Right forelimb (tissue), 1 donor: Measurements from ENCODE around the gene TMEM175.

Experiments used
- DNase-seq: peaks from one replicate; pipeline ENCODE4 v3.0.0-alpha.2; 2018

TMEM175 gene

GRCh38 chr4:948101-948935 lies 16.1 kb downstream of the TMEM175 start:
- peak; percentile 32 for DNase-seq

DNA sequence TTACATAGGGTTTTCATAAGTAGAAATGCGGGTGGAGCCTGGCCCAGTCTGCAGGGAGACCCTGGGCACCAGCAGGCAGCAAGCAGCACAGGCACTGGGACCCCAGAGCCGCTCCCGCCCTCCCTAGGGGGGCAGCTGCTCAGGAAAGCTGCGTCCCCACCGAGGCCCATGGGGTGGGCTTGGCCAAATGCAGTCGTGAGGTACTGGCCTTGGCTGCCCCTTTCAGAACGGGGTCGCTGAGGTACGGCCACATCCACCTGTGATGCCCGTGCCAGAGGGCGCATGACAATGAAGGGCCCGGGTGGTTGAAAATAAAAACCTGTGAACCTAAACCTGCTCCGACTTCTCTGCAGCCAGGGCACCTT lies 16.7 kb downstream of the TMEM175 start:
- DNase-seq, result peak; percentile 27

DNA sequence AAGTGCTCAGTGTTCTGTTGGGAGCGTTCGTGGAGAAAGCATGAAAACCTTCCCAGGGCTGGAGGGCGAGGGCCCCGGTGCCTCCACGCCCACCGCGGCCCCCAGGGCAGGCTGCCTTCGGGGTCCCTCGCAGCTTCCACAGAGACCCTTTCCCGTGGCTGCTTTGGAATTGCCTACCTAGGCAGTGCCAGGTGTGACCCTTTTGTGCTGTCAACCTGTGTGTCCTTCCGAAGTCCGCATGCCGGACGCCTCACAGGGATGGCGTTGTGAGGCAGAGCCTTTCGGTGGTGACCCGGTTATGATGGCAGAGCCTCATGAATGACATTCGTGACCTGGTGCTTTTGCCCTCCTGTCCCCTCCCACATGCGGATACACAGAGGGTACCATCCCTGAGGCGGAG lies 17.4 kb downstream of the TMEM175 start:
- peak; percentile 33 for DNase-seq

DNA sequence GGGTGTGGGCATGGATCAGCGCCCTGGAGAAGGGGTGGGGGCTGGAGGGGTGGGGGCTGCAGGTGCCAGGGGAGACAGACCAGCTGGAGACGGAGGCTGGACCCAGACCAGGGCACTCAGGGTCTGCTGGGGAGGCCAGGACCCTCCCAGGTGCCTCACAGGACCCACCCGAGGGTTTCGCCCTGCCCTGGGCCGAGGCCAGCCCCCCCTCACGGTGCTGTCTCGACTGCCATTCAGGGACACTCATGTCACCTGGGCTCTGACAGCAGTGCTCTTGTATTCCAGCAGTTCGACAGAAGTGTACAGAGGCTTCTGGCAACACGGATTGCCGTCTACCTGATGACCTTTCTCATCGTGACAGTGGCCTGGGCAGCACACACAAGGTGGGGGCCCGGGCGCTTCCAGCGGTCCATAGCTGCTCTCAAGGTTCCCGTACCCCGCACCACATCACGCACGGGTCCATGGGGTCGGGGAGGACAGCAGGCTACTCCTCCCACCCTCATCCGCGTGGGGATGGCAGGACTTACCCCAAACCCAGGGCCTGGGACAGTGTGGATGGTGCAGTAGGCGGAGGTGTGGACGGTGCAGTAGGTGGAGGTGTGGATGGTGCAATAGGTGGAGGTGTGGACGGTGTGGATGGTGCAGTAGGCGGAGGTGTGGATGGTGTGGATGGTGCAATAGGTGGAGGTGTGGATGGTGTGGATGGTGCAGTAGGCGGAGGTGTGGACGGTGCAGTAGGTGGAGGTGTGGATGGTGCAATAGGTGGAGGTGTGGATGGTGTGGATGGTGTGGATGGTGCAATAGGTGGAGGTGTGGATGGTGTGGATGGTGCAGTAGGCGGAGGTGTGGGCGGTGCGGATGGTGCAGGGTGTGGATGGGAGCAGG lies 18.1 kb downstream of the TMEM175 start:
- peak; percentile 35 for DNase-seq

DNA sequence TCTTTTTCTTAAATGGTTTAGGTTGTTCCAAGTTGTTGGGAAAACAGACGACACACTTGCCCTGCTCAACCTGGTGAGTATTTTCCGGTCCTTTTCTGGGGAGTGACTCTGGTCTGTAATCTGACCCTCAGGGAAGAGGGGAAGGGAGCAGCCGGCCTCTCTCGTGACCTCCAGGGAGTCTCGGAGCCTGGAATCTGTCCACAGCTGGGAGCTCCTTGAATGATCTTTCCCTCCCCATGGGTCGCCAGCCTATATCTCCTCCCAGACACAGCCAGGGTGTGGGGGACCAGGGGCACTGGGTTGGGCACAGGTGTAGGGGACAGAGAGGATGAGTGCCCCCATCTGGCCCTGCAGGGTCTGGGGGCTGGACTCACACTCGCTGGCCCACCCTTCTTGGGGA lies 18.9 kb downstream of the TMEM175 start:
- DNase-seq, result peak; percentile 17

- peak; percentile 41 for DNase-seq
Observed at GRCh38 chr4:951594-952468, 19.6 kb downstream of the TMEM175 start.

DNA sequence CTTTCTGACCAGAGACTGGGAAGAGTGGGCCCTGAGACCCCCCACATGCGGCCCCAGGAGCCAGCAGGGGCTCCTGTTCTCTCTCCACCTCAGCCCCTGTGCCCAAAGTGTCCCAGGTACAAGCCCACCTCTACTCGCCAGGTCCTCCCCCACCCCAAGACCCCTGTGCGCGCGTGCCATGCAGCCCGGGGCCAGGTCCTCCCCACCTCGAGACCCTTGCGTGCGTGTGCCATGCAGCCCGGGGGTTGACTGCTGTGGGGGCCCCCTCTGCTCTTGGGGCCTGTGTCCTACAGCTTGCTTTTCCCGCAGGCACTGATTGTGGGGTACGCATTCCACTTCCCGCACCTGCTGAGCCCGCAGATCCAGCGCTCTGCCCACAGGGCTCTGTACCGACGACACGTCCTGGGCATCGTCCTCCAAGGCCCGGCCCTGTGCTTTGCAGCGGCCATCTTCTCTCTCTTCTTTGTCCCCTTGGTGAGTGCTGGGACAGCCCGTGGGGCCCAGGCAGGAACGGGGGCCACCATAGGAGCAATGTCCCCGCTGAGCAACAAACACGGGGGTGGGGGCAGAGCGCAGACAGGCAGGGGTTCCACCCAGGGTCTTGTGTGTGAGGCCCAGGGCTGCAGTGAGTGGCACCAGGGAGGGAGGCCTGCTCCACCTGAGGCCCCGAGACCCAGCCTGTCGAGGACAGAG lies 20.8 kb downstream of the TMEM175 start:
- peak; percentile 20 for DNase-seq

DNA sequence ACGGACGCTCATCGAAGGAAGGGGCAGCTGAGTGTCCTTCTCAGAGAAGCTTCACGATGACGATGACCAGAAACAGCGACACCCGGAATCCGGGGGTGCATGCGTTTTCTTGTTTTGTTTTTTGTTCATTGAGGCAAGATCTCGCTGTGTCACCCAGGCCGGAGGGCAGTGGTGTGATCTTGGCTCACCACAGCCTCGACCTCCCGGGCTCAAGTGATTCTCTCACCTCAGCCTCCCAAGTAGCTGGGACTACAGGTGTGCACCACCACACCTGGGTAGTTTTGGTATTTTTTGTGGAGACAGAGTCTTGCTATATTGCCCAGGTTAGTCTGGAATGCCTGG lies 21.3 kb downstream of the TMEM175 start:
- DNase-seq, result no peak

DNA sequence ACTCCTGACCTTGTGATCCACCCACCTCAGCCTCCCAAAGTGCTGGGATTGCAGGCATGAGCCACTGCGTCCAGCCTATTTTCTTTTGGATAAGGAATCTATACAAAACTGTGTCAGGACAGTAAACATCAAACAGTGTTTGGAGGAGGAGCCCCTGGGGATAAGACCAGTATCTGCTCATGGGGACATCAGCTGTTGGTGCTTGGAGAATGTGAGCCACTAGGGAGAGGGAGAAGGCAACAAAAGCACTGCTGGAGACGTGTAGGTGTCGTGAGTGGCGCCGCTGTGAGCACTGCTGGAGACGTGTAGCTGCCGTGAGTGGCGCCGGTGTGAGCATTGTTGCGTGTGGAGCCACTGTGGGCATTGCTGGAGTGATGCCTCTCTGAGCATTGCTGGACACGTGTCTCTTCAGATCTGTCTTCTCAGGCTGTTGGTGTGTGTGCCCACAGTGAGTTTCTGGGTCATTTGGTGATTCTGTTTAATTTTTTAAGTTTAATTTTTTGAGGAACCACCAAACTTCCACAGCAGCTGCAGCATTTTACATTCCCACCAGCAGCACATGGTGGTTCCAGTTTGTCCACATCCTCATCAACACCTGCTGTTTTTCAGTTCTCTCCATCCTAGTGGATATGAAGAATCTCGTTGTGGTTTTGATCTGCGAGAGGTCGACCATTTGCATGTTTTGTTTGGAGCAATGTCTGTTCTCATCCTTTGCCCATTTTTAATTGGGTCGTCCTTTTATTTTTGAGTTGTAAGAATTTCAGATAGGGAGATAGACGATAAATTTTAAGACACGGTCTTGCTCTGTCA lies 22.2 kb downstream of the TMEM175 start:
- peak; percentile 37 for DNase-seq

GRCh38 chr4:955161-955921 lies 23.1 kb downstream of the TMEM175 start:
- DNase-seq, result peak; percentile 37

GRCh38 chr4:955931-956381 lies 23.7 kb downstream of the TMEM175 start:
- peak; percentile 21 for DNase-seq

DNA sequence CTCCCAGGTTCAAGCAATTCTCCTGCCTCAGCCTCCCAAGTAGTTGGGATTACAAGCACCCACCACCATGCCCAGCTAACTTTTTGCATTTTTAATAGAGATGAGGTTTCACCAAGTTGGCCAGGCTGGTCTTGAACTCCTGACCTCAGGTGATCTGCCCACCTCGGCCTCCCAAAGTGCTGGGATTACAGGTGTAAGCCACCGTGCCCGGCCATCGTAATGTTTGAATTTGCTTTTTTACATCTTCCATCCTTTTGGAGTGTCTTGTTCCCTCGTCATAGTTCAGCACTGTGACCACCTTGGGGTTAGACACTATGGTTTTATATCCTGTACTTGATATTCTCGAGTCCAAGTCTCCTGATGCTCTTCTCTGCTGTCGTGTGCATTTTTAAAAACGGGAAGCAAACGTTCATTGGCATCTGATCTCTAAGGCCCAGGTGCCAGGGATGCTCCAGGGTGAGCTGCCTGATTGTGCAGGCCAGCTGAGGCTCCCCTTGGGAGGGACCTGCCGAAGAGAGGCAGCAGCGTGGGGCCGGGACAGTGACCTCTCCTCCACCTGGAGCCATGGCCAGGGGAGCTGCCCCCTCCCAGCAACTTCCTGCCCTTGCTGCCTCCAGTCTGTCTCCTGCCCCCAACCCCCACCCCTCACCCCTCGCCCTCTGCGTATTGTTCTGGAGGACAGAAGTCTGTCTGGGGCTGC lies 24.4 kb downstream of the TMEM175 start:
- DNase-seq, result no peak

- DNase-seq, result peak; percentile 23
Observed at GRCh38 chr4:957231-957580, 24.9 kb downstream of the TMEM175 start.

GRCh38 chr4:957581-958313 lies 25.5 kb downstream of the TMEM175 start:
- peak; percentile 32 for DNase-seq

DNA sequence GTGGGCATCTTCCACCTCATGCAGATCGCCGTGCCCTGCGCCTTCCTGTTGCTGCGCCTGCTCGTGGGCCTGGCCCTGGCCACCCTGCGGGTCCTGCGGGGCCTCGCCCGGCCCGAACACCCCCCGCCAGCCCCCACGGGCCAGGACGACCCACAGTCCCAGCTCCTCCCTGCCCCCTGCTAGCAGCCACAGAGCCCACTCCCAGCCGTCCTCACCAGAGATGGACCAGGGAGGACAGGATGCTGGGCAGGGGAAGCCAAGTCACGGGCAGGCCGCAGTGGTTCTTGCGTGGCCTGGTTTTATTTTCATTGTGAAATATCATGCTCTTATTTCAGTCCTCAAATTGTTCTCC lies 26.0 kb downstream of the TMEM175 start:
- peak; percentile 39 for DNase-seq

DNA sequence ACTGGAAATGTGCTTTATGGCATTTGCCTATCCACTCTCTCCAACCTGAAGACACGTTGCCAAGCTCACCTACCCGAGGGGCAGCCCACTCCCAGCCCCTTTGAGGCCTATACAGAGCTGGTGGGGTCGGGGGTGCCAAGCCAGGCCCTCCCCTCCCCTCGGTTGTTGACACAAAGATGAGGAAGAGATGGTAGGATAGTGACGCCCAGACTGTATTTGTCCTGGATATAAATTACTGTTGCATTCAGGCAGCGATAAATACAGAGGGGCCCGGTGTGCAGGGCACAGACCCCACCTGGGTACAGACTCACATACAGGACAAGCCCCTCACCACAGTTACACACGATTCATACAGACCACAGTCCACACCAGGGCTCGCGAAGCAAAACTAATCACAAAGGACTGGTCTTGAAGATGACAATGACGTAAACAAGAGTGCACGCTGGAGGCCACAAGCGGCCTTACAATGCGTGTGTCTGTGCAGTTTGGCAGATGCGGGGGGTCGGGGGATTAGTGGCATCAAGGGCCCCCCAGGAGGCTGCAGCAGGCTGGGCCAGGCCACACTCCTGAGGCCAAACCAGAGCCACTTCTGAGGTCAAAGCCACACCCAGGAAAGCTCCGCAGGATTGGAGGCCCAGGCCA lies 26.6 kb downstream of the TMEM175 start:
- DNase-seq, result no peak

DNA sequence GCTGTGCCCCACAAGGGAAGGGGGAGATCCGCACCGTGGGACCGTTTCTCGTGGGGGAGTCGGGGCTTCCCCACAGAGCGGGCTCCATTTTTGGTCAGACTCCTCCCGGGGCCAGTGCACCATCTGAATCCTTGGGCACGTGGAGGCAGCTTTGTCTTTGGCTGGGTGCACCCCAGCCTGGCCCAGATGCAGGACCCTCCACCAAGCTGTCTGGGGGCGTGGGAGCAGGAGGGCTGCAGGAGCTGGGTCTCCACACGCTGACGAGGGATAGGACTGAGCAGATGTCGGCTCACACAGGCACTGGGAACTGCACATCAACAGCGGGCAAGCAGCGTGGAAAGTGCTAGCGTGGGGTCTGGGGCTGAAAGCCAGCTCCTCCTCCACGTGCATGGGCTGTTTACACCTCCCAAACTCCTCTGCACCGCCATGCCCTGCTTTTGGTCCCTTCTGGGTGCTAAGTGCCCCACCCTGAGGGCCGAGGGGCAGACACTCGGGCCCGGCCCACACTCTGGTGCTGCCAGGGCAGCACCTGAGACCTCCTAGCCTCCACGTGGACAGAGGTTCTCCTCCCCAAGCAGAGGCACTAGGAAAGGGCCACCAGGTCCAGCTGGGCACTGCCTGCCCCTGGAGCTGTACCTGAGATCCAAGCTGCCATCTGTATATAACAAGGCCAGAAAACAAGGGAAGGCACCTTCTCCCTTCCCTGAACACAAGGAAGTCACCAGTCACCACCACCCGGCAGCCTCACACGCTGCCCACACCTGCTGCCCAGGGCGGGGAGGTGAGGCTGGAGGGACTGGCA lies 27.3 kb downstream of the TMEM175 start:
- peak; percentile 22 for DNase-seq

DNA sequence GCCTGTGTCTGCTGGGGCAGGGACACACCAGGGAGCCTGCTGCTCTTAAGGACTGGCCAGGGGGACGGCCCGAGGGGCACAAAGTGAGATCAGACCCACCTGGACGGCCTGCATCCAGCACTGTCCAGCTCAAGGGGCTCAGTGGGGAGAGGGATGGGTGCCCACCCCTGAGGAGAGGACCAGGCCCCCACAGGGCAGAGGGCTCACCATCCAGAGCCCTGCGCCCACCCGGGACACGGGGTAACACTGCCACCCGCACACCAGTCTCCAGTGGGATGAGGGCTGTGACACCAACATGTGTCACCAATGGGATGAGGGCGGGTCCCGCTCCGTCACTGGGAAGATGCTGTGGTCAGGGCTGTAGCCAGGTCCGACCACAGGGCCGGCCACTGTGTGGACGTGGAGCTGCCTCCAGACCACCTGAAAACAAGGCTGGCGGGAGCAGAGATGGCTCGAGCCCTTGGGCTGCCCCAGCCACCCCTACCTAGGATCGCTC lies 27.9 kb downstream of the TMEM175 start:
- DNase-seq, result peak; percentile 44
